Panc1 (cell line): ENCODE data around the gene ACTRT2. TPM values are rescaled to one million over a fixed set of nuclear protein-coding genes. Genes with fewer than 3 reads are reported as not detected.

ENCODE experiments used
- ATAC-seq: fragments of 200-7000 bp; cut with Tn5 transposase; 2 replicates; pipeline ENCODE4 v1.9.1; 2020; ENCODE audit warnings: mild to moderate bottlenecking, moderate library complexity
- BruUV-seq: library from RNA; stranded (reverse); fragments of 400-500 nt; replicated peaks from 2 replicates; lab custom pipeline; 2021; lab: Mats Ljungman, UMichigan
- CTCF ChIA-PET: fragments of 300-600 bp; sonication (Branson Sonifier 250); formaldehyde crosslinking; loops from one replicate; lab custom pipeline; 2022; ENCODE audit warnings: antibody characterized with exemption; lab: Charles Lee
- POLR2A ChIA-PET: fragments of 300-600 bp; sonication (Branson Sonifier 250); formaldehyde crosslinking; loops from one replicate; lab custom pipeline; 2022; ENCODE audit warnings: antibody characterized with exemption; lab: Charles Lee
- DNase-seq: peaks from one replicate; pipeline ENCODE4 v3.0.0-alpha.2; 2010; ENCODE audit warnings: low read depth, low spot score
- H3K27ac ChIP-seq: 2 replicates; pipeline ENCODE4 v1.5.1; 2011; ENCODE audit warnings: mild to moderate bottlenecking, low read length, inconsistent platforms
- H3K27me3 ChIP-seq: fragments of 200-500 bp; sonication (Bioruptor generic); 2 replicates; pipeline ENCODE4 v1.6.0; 2014; ENCODE audit warnings: low read length, inconsistent platforms; ENCODE audit not compliant: control insufficient read depth, insufficient read depth
- H3K36me3 ChIP-seq: fragments of 200-500 bp; sonication (Bioruptor generic); 2 replicates; pipeline ENCODE4 v1.5.1; 2014; ENCODE audit warnings: inconsistent platforms, mild to moderate bottlenecking, low read length, moderate library complexity; ENCODE audit not compliant: control insufficient read depth, insufficient read depth
- H3K4me1 ChIP-seq: 2 replicates; pipeline ENCODE4 v1.5.1; 2011; ENCODE audit warnings: inconsistent platforms, mild to moderate bottlenecking, low read length, moderate library complexity; ENCODE audit not compliant: control insufficient read depth, insufficient read depth
- H3K4me3 ChIP-seq, 2 experiments: 2 replicates each; pipeline ENCODE4 v1.5.1; 2011 to 2012; ENCODE audit warnings: low read depth in 2 of 2, low read length in 2 of 2, mild to moderate bottlenecking in 2 of 2, inconsistent platforms in 1 of 2, moderate library complexity in 1 of 2
- H3K9me3 ChIP-seq: fragments of 200-500 bp; sonication (Bioruptor generic); 2 replicates; pipeline ENCODE4 v1.5.1; 2014; ENCODE audit warnings: low read depth, mild to moderate bottlenecking, inconsistent platforms, low read length, moderate library complexity; ENCODE audit not compliant: control insufficient read depth, insufficient read depth
- CTCF ChIP-seq: fragments of 450-650 bp; IDR thresholded peaks from 2 replicates; pipeline ENCODE4 v1.5.1; 2017; ENCODE audit warnings: mild to moderate bottlenecking
- POLR2AphosphoS5 ChIP-seq: IDR thresholded peaks from 2 replicates; pipeline ENCODE4 v1.6.1; 2012; ENCODE audit warnings: mild to moderate bottlenecking, low read depth, low read length, moderate library complexity
- REST ChIP-seq, 2 experiments: IDR thresholded peaks; 2 replicates each; pipeline ENCODE4 v1.6.1; 2011 to 2012; ENCODE audit warnings: low read depth in 2 of 2, control low read depth in 1 of 2, low read length in 1 of 2, mild to moderate bottlenecking in 1 of 2, moderate library complexity in 1 of 2; ENCODE audit not compliant: insufficient read depth in 1 of 2
- SIN3A ChIP-seq: IDR thresholded peaks from 2 replicates; pipeline ENCODE4 v1.6.1; 2012; ENCODE audit warnings: low read depth, mild to moderate bottlenecking, low read length, moderate library complexity, borderline replicate concordance; ENCODE audit not compliant: insufficient read depth
- TCF7L2 ChIP-seq: IDR thresholded peaks from 2 replicates; pipeline ENCODE4 v1.6.1; 2011; ENCODE audit warnings: mild to moderate bottlenecking, low read depth, low read length, inconsistent platforms
- in situ Hi-C: cut with HindIII; loops from 2 replicates; pipeline ENCODE4 v1.10.0; 2016; ENCODE audit warnings: low sequenced_read_pairs, low pct_unique_long_range_greater_than_20kb
- intact Hi-C: fragments of 100-400 bp; cut with micrococcal nuclease; formaldehyde crosslinking; loops from one replicate; pipeline ENCODE4 v1.10.0; 2022; ENCODE audit not compliant: unreplicated experiment
- total RNA-seq: library from RNA; stranded (reverse); gene quantifications from one replicate; pipeline ENCODE4 v1.2.1, GENCODE V29; 2021; ENCODE audit not compliant: unreplicated experiment

Gene ACTRT2
- total RNA-seq, 1 experiment from 2014 or later = not detected

- no peaks in the 10 kb centered on the region for H3K36me3 ChIP-seq
- ChIA-PET CTCF (interaction anchor here (1.3 kb wide), 1 partner anchor 10 kb away, joined by 4 read pairs; no protein-coding TSS in a partner anchor), POLR2A (no interaction called here)
- H3K27me3 ChIP-seq = no peaks in the 10 kb centered on the region
- BruUV-seq = no TSS peak
- intact Hi-C loops = no loop called here
- no peaks in the 10 kb centered on the region for H3K9me3 ChIP-seq
- ATAC-seq = no peak
- in situ Hi-C loops = no loop called here
- no peak overlapping the region for H3K4me3 ChIP-seq
- H3K4me1 ChIP-seq = no peaks in the 10 kb centered on the region
- TF ChIP-seq SIN3A (no peak), POLR2AphosphoS5 (no peak), REST (IDR thresholded peaks at IDR 0.05; ENCODE audit: insufficient read depth in 1 of 2, low read depth in 2 of 2, low read length in 1 of 2) (no peak)
- H3K27ac ChIP-seq = no peak overlapping the region
- DNase-seq = no peak
Observed at GRCh38 chr1:3021801-3022401, 634 bp downstream of the ACTRT2 start.

- no TSS peak for BruUV-seq
- no peaks in the 10 kb centered on the region for H3K9me3 ChIP-seq
- in situ Hi-C loops = no loop called here
Observed at GRCh38 chr1:3022511-3022973, 1.3 kb downstream of the ACTRT2 start.

More at GRCh38 chr1:3022511-3022973, 1.3 kb downstream of the ACTRT2 start:
- ATAC-seq (no peak), DNase-seq (no peak)
- TF ChIP-seq CTCF (no peak), TCF7L2 (no peak), SIN3A (no peak), REST (IDR thresholded peaks at IDR 0.05; ENCODE audit: insufficient read depth in 1 of 2, low read depth in 2 of 2, low read length in 1 of 2) (no peak), POLR2AphosphoS5 (no peak)
- Histone ChIP-seq H3K4me1 (no peaks in the 10 kb centered on the region), H3K4me3 (no peak overlapping the region), H3K27ac (no peak overlapping the region), H3K27me3 (no peaks in the 10 kb centered on the region), H3K36me3 (no peaks in the 10 kb centered on the region)
- intact Hi-C loops = no loop called here
- ChIA-PET POLR2A (no interaction called here), CTCF (interaction anchor here (1.3 kb wide), 1 partner anchor 10 kb away, joined by 4 read pairs; no protein-coding TSS in a partner anchor)
